Kidney (tissue), 14 donors: ENCODE data around the gene PLAC1. TPM values are rescaled to one million over a fixed set of nuclear protein-coding genes. Genes with fewer than 3 reads are reported as not detected.

Experiments used
- DNase-seq, 5 donors: peaks; one replicate each; pipeline ENCODE4 v3.0.0-alpha.2; 2013 to 2020
- FAIRE-seq: peaks from 2 replicates; lab custom pipeline; 2012; peaks lifted over from hg19 to GRCh38; lab: Jason Lieb, UNC
- H3K27ac ChIP-seq, 2 donors: one replicate each; pipeline ENCODE4 v1.7.0; 2013; ENCODE audit warnings: low read depth in 2 of 2, low read length in 2 of 2, inconsistent platforms in 1 of 2
- H3K27me3 ChIP-seq: one replicate; pipeline ENCODE4 v1.7.1; 2013; ENCODE audit warnings: low read length, inconsistent platforms; ENCODE audit not compliant: control insufficient read depth, insufficient read depth
- H3K36me3 ChIP-seq, 3 donors: one replicate each; pipeline versions ENCODE4 v1.7.0 to v1.7.1; 2013; ENCODE audit warnings: low read length in 3 of 3, control low read depth in 1 of 3, inconsistent platforms in 1 of 3; ENCODE audit not compliant: insufficient read depth in 3 of 3, control insufficient read depth in 2 of 3
- H3K4me1 ChIP-seq, 3 donors: one replicate each; pipeline versions ENCODE4 v1.7.0 to v1.7.1; 2013; ENCODE audit warnings: low read length in 3 of 3, inconsistent platforms in 1 of 3, low read depth in 1 of 3; ENCODE audit not compliant: control insufficient read depth in 2 of 3, insufficient read depth in 2 of 3
- H3K4me3 ChIP-seq, 3 donors: one replicate each; pipeline versions ENCODE4 v1.7.0 to v1.8.1; 2013; ENCODE audit warnings: low read length in 3 of 3, control low read depth in 1 of 3, inconsistent platforms in 1 of 3
- H3K9ac ChIP-seq, 3 donors: one replicate each; pipeline versions ENCODE4 v1.7.0 to v1.7.1; 2013; ENCODE audit warnings: low read length in 3 of 3, control low read depth in 1 of 3, inconsistent platforms in 1 of 3
- H3K9me3 ChIP-seq, 3 donors: one replicate each; pipeline versions ENCODE4 v1.7.0 to v1.7.1; 2013; ENCODE audit warnings: low read length in 3 of 3, control low read depth in 1 of 3, inconsistent platforms in 1 of 3; ENCODE audit not compliant: control insufficient read depth in 2 of 3, insufficient read depth in 1 of 3
- intact Hi-C: fragments of 100-400 bp; cut with DNase I; formaldehyde crosslinking; loops from one replicate; pipeline ENCODE4 v1.11.1; 2022
- polyA plus RNA-seq: library from polyadenylated mRNA; stranded (reverse); fragments of 350-450 nt; fragmentation: Illumina TruSeq; extraction: RNeasy Lipid Tissue Mini Kit (QIAGEN cat#74804); gene quantifications from one replicate; pipeline ENCODE4 v1.2.3, GENCODE V29; 2014; ENCODE audit warnings: low read depth, low replicate concordance; ENCODE audit not compliant: insufficient read depth
- total RNA-seq: library from RNA; stranded (reverse); fragmentation: NEBNext Ultra II Directional; extraction: Animal tissue kit (Norgen Biotek cat#: 25700); gene quantifications from one replicate; pipeline ENCODE4 v1.2.1, GENCODE V29; 2021
- TF ChIP-seq, protein P1 (sequence below): IDR thresholded peaks from 3 replicates; pipeline ENCODE4 v1.5.1; 2012; ENCODE audit warnings: mild to moderate bottlenecking, moderate library complexity, borderline replicate concordance; ENCODE audit not compliant: insufficient read depth; ENCODE audit errors: extremely low read depth
- donor health status: control.
- donor health status: control.
- donor health status: control.
- donor health status: control.
- donor health status: control.
- donor health status: DM: yes; HTN: yes; CAD: no.
- donor health status: Normal renal cell carcinoma (clear cell type).

Gene PLAC1
- total and polyA plus RNA-seq, 2 donors from 2014 or later, result not detected

DNA sequence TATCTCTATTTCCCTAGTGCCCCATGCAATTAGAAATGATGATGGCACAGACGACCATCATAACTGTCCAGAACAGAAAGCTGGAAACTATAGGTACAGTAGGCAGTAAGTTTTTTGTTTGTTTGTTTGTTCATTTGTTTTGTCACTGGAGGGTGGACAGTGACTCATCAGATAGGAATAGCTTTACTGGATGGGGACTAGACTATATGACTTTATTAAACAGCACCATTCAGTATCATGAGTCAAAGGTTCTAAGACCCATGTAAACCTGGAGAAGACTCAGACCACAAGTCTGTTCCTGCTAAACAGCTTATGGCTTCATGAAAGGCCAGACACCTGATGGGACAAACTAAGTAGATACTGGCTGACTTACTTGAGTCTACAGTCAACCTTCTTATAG, 38.4 kb downstream of the PLAC1 start:
- Histone ChIP-seq H3K36me3 (no peaks in the 10 kb centered on the region), H3K4me1 (peaks cover 0 to 3% (median 2%) of the 10 kb centered on the region in 3 donors), H3K27ac (no peak overlapping the region), H3K4me3 (no peak overlapping the region), H3K9me3 (no peaks in the 10 kb centered on the region), H3K27me3 (no peaks in the 10 kb centered on the region), H3K9ac (no peak overlapping the region)
- TF ChIP-seq, protein P1, sequence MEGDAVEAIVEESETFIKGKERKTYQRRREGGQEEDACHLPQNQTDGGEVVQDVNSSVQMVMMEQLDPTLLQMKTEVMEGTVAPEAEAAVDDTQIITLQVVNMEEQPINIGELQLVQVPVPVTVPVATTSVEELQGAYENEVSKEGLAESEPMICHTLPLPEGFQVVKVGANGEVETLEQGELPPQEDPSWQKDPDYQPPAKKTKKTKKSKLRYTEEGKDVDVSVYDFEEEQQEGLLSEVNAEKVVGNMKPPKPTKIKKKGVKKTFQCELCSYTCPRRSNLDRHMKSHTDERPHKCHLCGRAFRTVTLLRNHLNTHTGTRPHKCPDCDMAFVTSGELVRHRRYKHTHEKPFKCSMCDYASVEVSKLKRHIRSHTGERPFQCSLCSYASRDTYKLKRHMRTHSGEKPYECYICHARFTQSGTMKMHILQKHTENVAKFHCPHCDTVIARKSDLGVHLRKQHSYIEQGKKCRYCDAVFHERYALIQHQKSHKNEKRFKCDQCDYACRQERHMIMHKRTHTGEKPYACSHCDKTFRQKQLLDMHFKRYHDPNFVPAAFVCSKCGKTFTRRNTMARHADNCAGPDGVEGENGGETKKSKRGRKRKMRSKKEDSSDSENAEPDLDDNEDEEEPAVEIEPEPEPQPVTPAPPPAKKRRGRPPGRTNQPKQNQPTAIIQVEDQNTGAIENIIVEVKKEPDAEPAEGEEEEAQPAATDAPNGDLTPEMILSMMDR, result no peak
- intact Hi-C loops, result no loop called here
- DNase-seq (no peak), FAIRE-seq (no peak)

DNA sequence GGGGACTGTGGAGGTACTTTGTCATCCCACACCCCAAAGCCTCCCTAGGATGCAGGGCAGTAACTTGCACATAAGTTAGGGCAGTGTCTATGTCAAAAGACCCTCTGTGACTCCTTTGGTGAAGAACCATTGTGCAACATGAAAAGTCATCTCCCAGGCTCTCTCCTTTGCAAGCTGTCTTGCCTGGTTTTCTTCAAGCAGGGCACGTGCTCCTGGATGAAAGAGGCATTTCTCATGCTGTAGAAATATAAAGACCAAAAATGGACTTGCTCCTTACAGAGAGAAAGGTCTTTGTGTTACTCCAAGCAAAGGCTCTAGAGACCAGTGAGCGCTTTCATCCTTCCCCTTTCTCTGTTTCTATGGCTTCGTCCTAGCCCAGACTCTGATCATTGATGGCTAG, 44.9 kb downstream of the PLAC1 start:
- no peaks in the 10 kb centered on the region for H3K27me3 ChIP-seq
- no peak for FAIRE-seq

DNA sequence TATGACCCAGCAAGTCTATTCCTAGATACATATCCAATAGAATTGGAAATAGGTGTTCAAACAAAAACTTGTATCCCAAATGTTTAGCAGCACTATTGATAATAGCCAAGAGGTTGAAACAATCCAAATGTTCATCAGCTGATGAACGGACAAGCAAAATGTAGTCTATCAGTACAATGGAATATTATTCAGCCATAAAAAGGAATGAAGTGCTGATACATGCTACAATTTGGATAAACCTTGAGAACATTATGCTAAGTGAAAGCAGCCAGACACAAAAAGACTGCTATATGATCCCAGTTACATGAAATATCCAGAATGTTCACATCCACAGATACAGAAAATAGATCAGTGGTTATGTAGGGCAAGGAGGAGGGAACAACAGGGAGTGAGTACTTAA, 50.1 kb downstream of the PLAC1 start:
- Histone ChIP-seq H3K4me3 (no peak overlapping the region), H3K9me3 (no peaks in the 10 kb centered on the region), H3K4me1 (no peaks in the 10 kb centered on the region), H3K9ac (no peak overlapping the region), H3K27ac (no peak overlapping the region), H3K27me3 (no peaks in the 10 kb centered on the region), H3K36me3 (no peaks in the 10 kb centered on the region)
- FAIRE-seq (no peak), DNase-seq (no peak)
- intact Hi-C loops, result no loop called here
- TF ChIP-seq, protein P1, result no peak

More for the DNA sequence above, 44.9 kb downstream of the PLAC1 start:
- H3K9ac ChIP-seq, result no peak overlapping the region
- H3K4me1 ChIP-seq, result no peaks in the 10 kb centered on the region
- no peak overlapping the region for H3K4me3 ChIP-seq
- no peak for DNase-seq
- H3K36me3 ChIP-seq, result no peaks in the 10 kb centered on the region
- no peak overlapping the region for H3K27ac ChIP-seq
- TF ChIP-seq, protein P1, result no peak
- intact Hi-C loops, result no loop called here
- H3K9me3 ChIP-seq, result no peaks in the 10 kb centered on the region

DNA sequence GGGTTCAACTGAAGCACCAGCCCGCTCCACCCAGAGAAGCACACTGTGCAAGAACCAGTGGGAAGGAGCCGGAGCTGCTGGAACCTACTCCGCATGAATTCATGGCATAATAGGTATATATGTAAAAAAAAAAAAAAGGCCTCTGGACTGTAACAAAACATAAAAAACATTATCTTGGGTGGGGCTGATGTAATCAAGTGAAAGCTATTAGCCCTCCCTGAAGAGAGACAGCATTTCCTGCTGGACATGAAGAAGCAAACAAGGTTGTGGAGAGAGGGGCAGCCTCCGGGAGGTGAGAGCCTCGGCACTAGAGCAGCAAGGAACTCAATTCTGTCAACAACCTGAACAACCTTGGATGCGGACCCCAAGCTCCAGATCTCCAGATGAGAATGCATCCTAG, 50.7 kb downstream of the PLAC1 start:
- Histone ChIP-seq H3K4me1 (no peaks in the 10 kb centered on the region), H3K27me3 (no peaks in the 10 kb centered on the region), H3K27ac (no peak overlapping the region), H3K9me3 (no peaks in the 10 kb centered on the region), H3K4me3 (no peak overlapping the region), H3K36me3 (no peaks in the 10 kb centered on the region), H3K9ac (no peak overlapping the region)
- TF ChIP-seq, protein P1, result no peak
- no peak for FAIRE-seq
- DNase-seq, result no peak
- intact Hi-C loops, result no loop called here
